ENCODE measurements around the gene KRTAP13-4. TPM values are rescaled to one million over a fixed set of nuclear protein-coding genes. Genes with fewer than 3 reads are reported as not detected.

Gene KRTAP13-4
- total and polyA plus RNA-seq, 2 donors (not counting 1 experiment from before 2014, with no cell fraction given) = not detected

GRCh38 chr21:30391492-30392025 lies 38.5 kb upstream of the KRTAP13-4 start:
- Histone ChIP-seq H3K4me2 (replicated peaks; ENCODE audit: low read depth, low read length, poor library complexity, severe bottlenecking) (no peak overlapping the region), H3K9ac (ENCODE audit: low read length) (no peak overlapping the region), H3K79me2 (ENCODE audit: control insufficient read depth, insufficient read depth, low read length) (no peaks in the 10 kb centered on the region), H4K20me1 (ENCODE audit: control insufficient read depth, insufficient read depth, low read length, poor library complexity, severe bottlenecking) (no peaks in the 10 kb centered on the region), H3K9me3 (ENCODE audit: control extremely low read depth in 1 of 3, control insufficient read depth in 2 of 3, insufficient read depth in 1 of 3, low read length in 2 of 3) (peaks cover 0 to 11% (median 2%) of the 10 kb centered on the region in 3 donors), H3K4me1 (ENCODE audit: control insufficient read depth in 2 of 2, insufficient read depth in 2 of 2, low read length in 2 of 2) (no peaks in the 10 kb centered on the region), H2AFZ (ENCODE audit: insufficient read depth, low read depth, low read length, poor library complexity, severe bottlenecking) (no peak overlapping the region), H3K4me3 (ENCODE audit: control extremely low read depth in 1 of 5, extremely low read depth in 1 of 5, insufficient read depth in 1 of 5, low read depth in 2 of 5, low read length in 4 of 5) (no peak overlapping the region), H3K27me3 (replicated peaks in 1 of 4; ENCODE audit: control extremely low read depth in 1 of 4, control insufficient read depth in 3 of 4, insufficient read depth in 4 of 4, low read length in 3 of 4) (no peaks in the 10 kb centered on the region), H3K36me3 (replicated peaks in 1 of 2; ENCODE audit: control extremely low read depth in 1 of 2, control insufficient read depth in 1 of 2, extremely low read depth in 1 of 2, insufficient read depth in 2 of 2, low read length in 1 of 2) (no peaks in the 10 kb centered on the region), H3K27ac (ENCODE audit: low read length in 2 of 2) (no peak overlapping the region)
- WGBS (ENCODE audit: insufficient coverage) = 67% methylated on average over 1 of the region's 2 CpGs
- no peak for ATAC-seq (ENCODE audit: low read depth)
- Mint-ChIP-seq H3K4me3 (no peak overlapping the region), H3K9me3 (ENCODE audit: insufficient read depth) (peaks cover 4% of the 10 kb centered on the region), H3K27ac (no peak overlapping the region), H3K27me3 (no peaks in the 10 kb centered on the region), H3K4me1 (no peaks in the 10 kb centered on the region)
- no peak for TF ChIP-seq EZH2 (IDR thresholded peaks at IDR 0.05; ENCODE audit: borderline replicate concordance, insufficient read depth, low read depth, low read length, poor library complexity, severe bottlenecking)
- no peak for TF ChIP-seq CTCF (IDR thresholded peaks at IDR 0.05)
- CTCF ChIA-PET = no interaction called here
- DNase-seq = no peak
- intact Hi-C loops (cut with micrococcal nuclease) = no loop called here
- POLR2A ChIA-PET = no interaction called here

GRCh38 chr21:30395731-30396130 lies 34.3 kb upstream of the KRTAP13-4 start, which contains the start of gene KRTAP13-1:
TSS of gene KRTAP13-1 (plus strand) at chr21:30396031. CDS start at chr21:30396087, 56 bp downstream.
- peaks cover 2% of the 10 kb centered on the region for H3K9me3 Mint-ChIP-seq (ENCODE audit: insufficient read depth)
- no peak within 1 kb of the TSS for H3K4me2 ChIP-seq (replicated peaks; ENCODE audit: low read depth, low read length, poor library complexity, severe bottlenecking)
- no peak within 1 kb of the TSS for H3K27ac Mint-ChIP-seq
- no peak for ATAC-seq (ENCODE audit: low read depth)
- ChIA-PET CTCF (no interaction called here), POLR2A (no interaction called here)
- no peaks in the 10 kb centered on the region for H4K20me1 ChIP-seq (ENCODE audit: control insufficient read depth, insufficient read depth, low read length, poor library complexity, severe bottlenecking)
- H3K79me2 ChIP-seq (ENCODE audit: control insufficient read depth, insufficient read depth, low read length) = no peaks in the 10 kb centered on the region
- H2AFZ ChIP-seq (ENCODE audit: insufficient read depth, low read depth, low read length, poor library complexity, severe bottlenecking) = no peak within 1 kb of the TSS
- peaks cover 0 to 6% (median 2%) of the 10 kb centered on the region in 3 donors for H3K9me3 ChIP-seq (ENCODE audit: control extremely low read depth in 1 of 3, control insufficient read depth in 2 of 3, insufficient read depth in 1 of 3, low read length in 2 of 3)
- TF ChIP-seq EZH2 (IDR thresholded peaks at IDR 0.05; ENCODE audit: borderline replicate concordance, insufficient read depth, low read depth, low read length, poor library complexity, severe bottlenecking) (no peak), CTCF (IDR thresholded peaks at IDR 0.05) (no peak)
- no peak within 1 kb of the TSS for H3K27ac ChIP-seq (ENCODE audit: low read length in 2 of 2)
- H3K4me1 Mint-ChIP-seq = no peaks in the 10 kb centered on the region
- no peaks in the 10 kb centered on the region for H3K27me3 Mint-ChIP-seq
- no peak within 1 kb of the TSS for H3K4me3 Mint-ChIP-seq
- H3K36me3 ChIP-seq (replicated peaks in 1 of 2; ENCODE audit: control extremely low read depth in 1 of 2, control insufficient read depth in 1 of 2, extremely low read depth in 1 of 2, insufficient read depth in 2 of 2, low read length in 1 of 2) = no peaks in the 10 kb centered on the region
- 67% methylated on average over 1 of the region's 4 CpGs for WGBS (ENCODE audit: insufficient coverage)
- no peak within 1 kb of the TSS for H3K4me3 ChIP-seq (ENCODE audit: control extremely low read depth in 1 of 5, extremely low read depth in 1 of 5, insufficient read depth in 1 of 5, low read depth in 2 of 5, low read length in 4 of 5)
- H3K9ac ChIP-seq (ENCODE audit: low read length) = no peak within 1 kb of the TSS
- intact Hi-C loops (cut with micrococcal nuclease) = no loop called here
- H3K27me3 ChIP-seq (replicated peaks in 1 of 4; ENCODE audit: control extremely low read depth in 1 of 4, control insufficient read depth in 3 of 4, insufficient read depth in 4 of 4, low read length in 3 of 4) = no peaks in the 10 kb centered on the region
- no peak for DNase-seq
- H3K4me1 ChIP-seq (ENCODE audit: control insufficient read depth in 2 of 2, insufficient read depth in 2 of 2, low read length in 2 of 2) = no peaks in the 10 kb centered on the region
